K562 (cell line): ENCODE results near the gene ABT1. TPM values are rescaled to one million over a fixed set of nuclear protein-coding genes. Genes with fewer than 3 reads are reported as not detected.

Experiments used
- AFF1 ChIP-seq, 2 experiments: fragments of 450-650 bp; IDR thresholded peaks; 2 replicates each; pipeline ENCODE4 v1.6.1; 2018; ENCODE audit warnings: mild to moderate bottlenecking in 2 of 2, low read depth in 1 of 2; ENCODE audit not compliant: partially characterized antibody in 2 of 2
- ATF4 ChIP-seq: fragments of 450-650 bp; formaldehyde crosslinking; IDR thresholded peaks from 2 replicates; pipeline ENCODE4 v1.4.0; 2022; ENCODE audit warnings: mild to moderate bottlenecking, moderate library complexity
- COPS2 ChIP-seq: fragments of 450-650 bp; conservative IDR thresholded peaks from 2 replicates; pipeline ENCODE4 v1.6.1; 2016; ENCODE audit warnings: mild to moderate bottlenecking, moderate library complexity
- DNMT1 ChIP-seq: fragments of 450-650 bp; IDR thresholded peaks from 2 replicates; pipeline ENCODE4 v1.6.1; 2016; ENCODE audit warnings: antibody characterized with exemption, mild to moderate bottlenecking
- FOXK2 ChIP-seq, 2 experiments: fragments of 450-650 bp; IDR thresholded peaks in 1 of 2; conservative IDR thresholded peaks in 1 of 2; 2 replicates each; pipeline ENCODE4 v1.6.1; 2016; ENCODE audit warnings: low read depth in 2 of 2, mild to moderate bottlenecking in 1 of 2
- HLTF ChIP-seq: fragments of 450-650 bp; IDR thresholded peaks from 2 replicates; pipeline ENCODE4 v1.6.1; 2016
- HNRNPLL ChIP-seq: fragments of 200-400 bp; formaldehyde crosslinking; IDR thresholded peaks from 2 replicates; pipeline ENCODE4 v1.6.1; 2017; ENCODE audit warnings: low read length, low read depth, mild to moderate bottlenecking; ENCODE audit not compliant: poor library complexity, severe bottlenecking
- JUND ChIP-seq, 2 experiments: IDR thresholded peaks; 2 replicates in 1 of 2; 3 replicates in 1 of 2; pipeline ENCODE4 v1.6.1; 2011; ENCODE audit warnings: borderline replicate concordance in 2 of 2, low read depth in 2 of 2, low read length in 2 of 2, improper control_type of control experiment in 1 of 2, missing biosample characterization in 1 of 2, missing genetic modification characterization in 1 of 2, missing genetic modification reagents in 1 of 2
- MXI1 ChIP-seq: IDR thresholded peaks from 2 replicates; pipeline ENCODE4 v1.6.1; 2011; ENCODE audit warnings: low read depth, mild to moderate bottlenecking, improper control_type of control experiment, low read length
- NR2F6 ChIP-seq: fragments of 450-650 bp; formaldehyde crosslinking; IDR thresholded peaks from 2 replicates; pipeline ENCODE4 v1.4.0; 2020; ENCODE audit warnings: mild to moderate bottlenecking
- NR3C1 ChIP-seq: sonication (generic); formaldehyde crosslinking; IDR thresholded peaks from 2 replicates; pipeline ENCODE4 v1.8.1; 2022; ENCODE audit warnings: missing genetic modification reagents
- POLR2AphosphoS5 ChIP-seq: IDR thresholded peaks from 2 replicates; pipeline ENCODE4 v1.6.1; 2011; ENCODE audit warnings: mild to moderate bottlenecking, low read depth, low read length, moderate library complexity; ENCODE audit not compliant: control insufficient read depth, insufficient read depth
- SFPQ ChIP-seq: fragments of 200-400 bp; formaldehyde crosslinking; IDR thresholded peaks from 2 replicates; pipeline ENCODE4 v1.6.1; 2017; ENCODE audit warnings: mild to moderate bottlenecking, low read depth, low read length, moderate library complexity
- SMARCE1 ChIP-seq: fragments of 450-650 bp; IDR thresholded peaks from 2 replicates; pipeline ENCODE4 v1.7.1; 2016; ENCODE audit warnings: mild to moderate bottlenecking
- SRSF9 ChIP-seq: fragments of 200-400 bp; formaldehyde crosslinking; IDR thresholded peaks from 2 replicates; pipeline ENCODE4 v1.6.1; 2017; ENCODE audit warnings: low read depth, low read length, borderline replicate concordance
- TEAD2 ChIP-seq: fragments of 450-650 bp; IDR thresholded peaks from 2 replicates; pipeline ENCODE4 v1.6.1; 2016; ENCODE audit warnings: missing genetic modification characterization, control low read depth, missing compliant biosample characterization
- XRCC3 ChIP-seq: fragments of 450-650 bp; IDR thresholded peaks from 2 replicates; pipeline ENCODE4 v1.6.1; 2017; ENCODE audit warnings: mild to moderate bottlenecking, moderate library complexity
- ZBED1 ChIP-seq: IDR thresholded peaks from 2 replicates; pipeline ENCODE4 v1.6.1; 2014
- ZFP30 ChIP-seq: fragments of 250-450 bp; sonication (Bioruptor Pico); IDR thresholded peaks from 2 replicates; pipeline ENCODE4 v1.8.0; 2022; ENCODE audit warnings: moderate library complexity, mild to moderate bottlenecking, inconsistent platforms, borderline replicate concordance
- ZNF583 ChIP-seq: fragments of 250-450 bp; sonication (Bioruptor Pico); IDR thresholded peaks from 2 replicates; pipeline ENCODE4 v1.4.0; 2020
- ZNF717 ChIP-seq: fragments of 250-450 bp; sonication (Bioruptor Pico); IDR thresholded peaks from 2 replicates; pipeline ENCODE4 v1.5.0; 2021
- ZNF77 ChIP-seq: fragments of 250-450 bp; sonication (Bioruptor Pico); IDR thresholded peaks from 2 replicates; pipeline ENCODE4 v1.5.0; 2020
- polyA plus RNA-seq, 8 experiments: library from polyadenylated mRNA; depleted of rRNA in 4 of 8; stranded (reverse) in 5 of 8; unstranded in 3 of 8; fragments of >200 nt; fragmentation: Nextera tagmentation in 2 of 8; fragmentation: Illumina TruSeq in 1 of 8; extraction: Ambion mirVana in 2 of 8; extraction: Trizol in 1 of 8; gene quantifications; 2 replicates each; pipeline versions ENCODE4 v1.2.1 to v1.2.3, GENCODE V29; 2011 to 2014; ENCODE audit warnings: inconsistent platforms in 1 of 8, missing spikeins in 1 of 8
- total RNA-seq, 7 experiments: library from RNA; depleted of rRNA in 6 of 7; stranded (reverse); fragments of >200 nt in 6 of 7; fragmentation: Illumina TruSeq in 2 of 7; extraction: Trizol in 2 of 7; gene quantifications; 2 replicates each; pipeline versions ENCODE4 v1.2.1 to v1.2.3, GENCODE V29; 2011 to 2021; ENCODE audit warnings: low replicate concordance in 1 of 7

ABT1 gene
- total and polyA plus RNA-seq, 9 of the 15 experiments (the other 6 are each of a cell fraction or from before 2014, with no cell fraction given) = 8.8 to 52.7 (median 40.7) TPM

- TF ChIP-seq JUND (IDR thresholded peaks at IDR 0.05; ENCODE audit: borderline replicate concordance, low read depth, low read length) (peak; percentile 87), JUND (tag; IDR thresholded peaks at IDR 0.05; ENCODE audit: borderline replicate concordance, low read depth, low read length) (peak; percentile 91; the same call in 2 of the 3 replicates), ZNF77 (CRISPR knock-in tag) (no peak), DNMT1 (no peak), NR2F6 (peak; percentile 98), ZNF717 (no peak), TEAD2 (tag) (peak; percentile 20; the same call in 1 of the 2 replicates), SFPQ (no peak), POLR2AphosphoS5 (peak; percentile 53; the same call in 1 of the 2 replicates), HNRNPLL (peak; percentile 9), COPS2 (no peak), ZFP30 (CRISPR knock-in tag) (no peak), ZBED1 (no peak), ATF4 (CRISPR knock-in tag) (0 out of 2 replicates have a peak, but pooled peaks have one; percentile 74), NR3C1 (CRISPR knock-in tag) (no peak), HLTF (peak; percentile 88), XRCC3 (no peak), AFF1 (IDR thresholded peaks at IDR 0.05; ENCODE audit: low read depth in 1 of 2, partially characterized antibody in 2 of 2) (peak in 1 of 2 experiments; percentile 45), SMARCE1 (peak; percentile 92), SRSF9 (no peak), ZNF583 (CRISPR knock-in tag) (no peak), MXI1 (no peak), FOXK2 (conservative IDR thresholded peaks at IDR 0.05 in 1 of 2, IDR thresholded peaks at IDR 0.05 in 1 of 2; ENCODE audit: low read depth in 2 of 2) (peak; percentile 73 to 89)
Observed at GRCh38 chr6:26571592-26572296, 25.0 kb upstream of the ABT1 start (continued).
